AG09319 (cell line): Measurements from ENCODE around the gene PCDHGB7.
"Not testable (repeated sequence)": the region's sequence is repeated elsewhere in the genome, so short reads cannot be mapped to it uniquely, and the experiment has no call there.

Source experiments
- DNase-seq: peaks from one replicate; pipeline ENCODE4 v3.0.0-alpha.2; 2010; ENCODE audit warnings: low read depth; ENCODE audit errors: extremely low read depth
- TF ChIP-seq, protein P1 (sequence below): IDR thresholded peaks from 2 replicates; pipeline ENCODE4 v1.5.1; 2011; ENCODE audit warnings: low read depth, mild to moderate bottlenecking, inconsistent platforms, low read length, moderate library complexity

PCDHGB7 gene

DNA sequence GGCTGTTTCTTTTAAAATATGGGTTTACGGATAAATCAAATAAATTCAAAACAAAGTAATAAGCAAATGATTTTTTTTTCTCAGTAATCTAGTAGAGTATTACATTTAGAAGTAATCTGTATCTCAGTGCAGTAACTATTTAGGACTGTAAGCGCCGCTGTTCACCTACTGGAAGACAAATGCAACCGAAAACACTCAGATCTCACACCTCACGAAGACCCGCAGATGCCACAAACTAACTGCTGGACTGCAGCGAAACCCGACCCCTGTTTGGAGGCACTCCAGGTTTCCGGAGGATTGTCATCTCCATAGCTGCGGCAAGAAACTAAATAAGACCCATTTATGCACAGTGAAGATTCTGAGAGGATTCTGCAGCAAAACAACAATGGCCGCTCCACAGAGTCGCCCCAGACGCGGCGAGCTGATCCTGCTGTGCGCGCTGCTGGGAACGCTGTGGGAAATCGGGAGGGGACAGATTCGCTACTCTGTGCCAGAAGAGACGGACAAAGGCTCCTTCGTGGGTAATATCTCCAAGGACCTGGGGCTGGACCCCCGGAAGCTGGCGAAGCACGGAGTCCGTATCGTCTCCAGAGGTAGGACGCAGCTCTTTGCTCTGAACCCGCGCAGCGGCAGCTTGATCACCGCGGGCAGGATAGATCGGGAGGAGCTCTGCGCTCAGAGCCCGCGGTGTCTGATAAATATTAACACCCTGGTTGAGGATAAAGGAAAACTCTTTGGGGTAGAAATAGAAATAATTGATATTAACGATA lies 24.9 kb upstream of the PCDHGB7 start, which contains the start of gene PCDHGA8:
Gene PCDHGA8, plus strand, starts transcription at position 205 of the 770 bp plus-strand sequence. Its CDS starts 181 bp downstream, at position 386.
- TF ChIP-seq, protein P1, sequence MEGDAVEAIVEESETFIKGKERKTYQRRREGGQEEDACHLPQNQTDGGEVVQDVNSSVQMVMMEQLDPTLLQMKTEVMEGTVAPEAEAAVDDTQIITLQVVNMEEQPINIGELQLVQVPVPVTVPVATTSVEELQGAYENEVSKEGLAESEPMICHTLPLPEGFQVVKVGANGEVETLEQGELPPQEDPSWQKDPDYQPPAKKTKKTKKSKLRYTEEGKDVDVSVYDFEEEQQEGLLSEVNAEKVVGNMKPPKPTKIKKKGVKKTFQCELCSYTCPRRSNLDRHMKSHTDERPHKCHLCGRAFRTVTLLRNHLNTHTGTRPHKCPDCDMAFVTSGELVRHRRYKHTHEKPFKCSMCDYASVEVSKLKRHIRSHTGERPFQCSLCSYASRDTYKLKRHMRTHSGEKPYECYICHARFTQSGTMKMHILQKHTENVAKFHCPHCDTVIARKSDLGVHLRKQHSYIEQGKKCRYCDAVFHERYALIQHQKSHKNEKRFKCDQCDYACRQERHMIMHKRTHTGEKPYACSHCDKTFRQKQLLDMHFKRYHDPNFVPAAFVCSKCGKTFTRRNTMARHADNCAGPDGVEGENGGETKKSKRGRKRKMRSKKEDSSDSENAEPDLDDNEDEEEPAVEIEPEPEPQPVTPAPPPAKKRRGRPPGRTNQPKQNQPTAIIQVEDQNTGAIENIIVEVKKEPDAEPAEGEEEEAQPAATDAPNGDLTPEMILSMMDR = peak; percentile 3
- DNase-seq = no peak

DNA sequence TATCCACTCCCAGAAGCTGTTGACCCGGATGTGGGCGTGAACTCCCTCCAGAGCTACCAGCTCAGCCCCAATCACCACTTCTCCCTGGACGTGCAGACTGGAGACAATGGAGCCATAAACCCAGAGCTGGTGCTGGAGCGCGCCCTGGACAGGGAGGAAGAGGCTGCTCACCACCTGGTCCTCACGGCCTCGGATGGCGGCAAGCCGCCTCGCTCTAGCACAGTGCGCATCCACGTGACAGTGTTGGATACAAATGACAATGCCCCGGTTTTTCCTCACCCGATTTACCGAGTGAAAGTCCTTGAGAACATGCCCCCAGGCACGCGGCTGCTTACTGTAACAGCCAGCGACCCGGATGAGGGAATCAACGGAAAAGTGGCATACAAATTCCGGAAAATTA lies 24.2 kb upstream of the PCDHGB7 start:
- no peak for DNase-seq
- TF ChIP-seq, protein P1 = no peak

DNA sequence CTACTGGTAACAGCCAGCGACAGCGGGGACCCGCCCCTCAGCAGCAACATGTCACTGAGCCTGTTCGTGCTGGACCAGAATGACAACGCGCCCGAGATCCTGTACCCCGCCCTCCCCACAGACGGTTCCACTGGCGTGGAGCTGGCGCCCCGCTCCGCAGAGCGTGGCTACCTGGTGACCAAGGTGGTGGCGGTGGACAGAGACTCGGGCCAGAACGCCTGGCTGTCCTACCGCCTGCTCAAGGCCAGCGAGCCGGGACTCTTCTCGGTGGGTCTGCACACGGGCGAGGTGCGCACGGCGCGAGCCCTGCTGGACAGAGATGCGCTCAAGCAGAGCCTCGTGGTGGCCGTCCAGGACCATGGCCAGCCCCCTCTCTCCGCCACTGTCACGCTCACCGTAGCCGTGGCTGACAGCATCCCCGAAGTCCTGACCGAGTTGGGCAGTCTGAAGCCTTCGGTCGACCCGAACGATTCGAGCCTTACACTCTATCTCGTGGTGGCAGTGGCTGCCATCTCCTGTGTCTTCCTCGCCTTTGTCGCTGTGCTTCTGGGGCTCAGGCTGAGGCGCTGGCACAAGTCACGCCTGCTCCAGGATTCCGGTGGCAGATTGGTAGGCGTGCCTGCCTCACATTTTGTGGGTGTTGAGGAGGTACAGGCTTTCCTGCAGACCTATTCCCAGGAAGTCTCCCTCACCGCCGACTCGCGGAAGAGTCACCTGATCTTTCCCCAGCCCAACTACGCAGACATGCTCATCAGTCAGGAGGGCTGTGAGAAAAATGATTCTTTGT lies 22.9 kb upstream of the PCDHGB7 start:
- not testable (repeated sequence) for DNase-seq

DNA sequence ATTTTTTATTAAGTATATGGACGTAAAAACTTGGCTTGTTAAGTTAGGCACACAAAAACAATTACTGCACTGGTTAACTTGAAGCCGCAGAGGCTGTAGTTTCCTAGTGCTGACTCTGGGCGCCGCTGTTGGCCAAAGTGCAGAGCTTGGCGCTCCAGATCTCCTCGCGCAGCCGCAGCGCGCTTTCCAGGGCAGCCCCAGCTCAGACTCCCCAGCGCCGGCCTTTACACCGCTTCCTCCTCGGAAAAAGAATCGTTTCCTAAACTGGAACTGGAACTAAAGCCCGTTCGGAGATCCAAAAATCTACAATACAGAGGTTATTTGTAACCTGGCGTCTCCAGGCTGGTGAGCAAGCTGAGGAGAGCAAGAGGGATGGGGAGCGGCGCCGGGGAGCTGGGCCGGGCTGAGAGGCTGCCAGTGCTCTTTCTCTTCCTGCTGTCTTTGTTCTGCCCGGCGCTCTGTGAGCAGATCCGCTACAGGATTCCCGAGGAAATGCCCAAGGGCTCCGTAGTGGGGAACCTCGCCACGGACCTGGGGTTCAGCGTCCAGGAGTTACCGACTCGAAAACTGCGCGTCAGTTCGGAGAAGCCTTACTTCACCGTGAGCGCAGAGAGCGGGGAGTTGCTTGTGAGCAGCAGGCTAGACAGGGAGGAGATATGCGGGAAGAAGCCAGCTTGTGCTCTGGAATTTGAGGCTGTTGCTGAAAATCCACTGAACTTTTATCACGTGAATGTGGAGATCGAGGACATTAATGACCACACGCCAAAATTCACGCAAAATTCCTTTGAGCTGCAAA lies 19.5 kb upstream of the PCDHGB7 start, which contains the start of gene PCDHGB5:
Gene PCDHGB5, plus strand, starts transcription at position 192 of the 796 bp plus-strand sequence. Its CDS starts 181 bp downstream, at position 373.
- DNase-seq = not testable (repeated sequence)
- TF ChIP-seq, protein P1 = peak; percentile 51

DNA sequence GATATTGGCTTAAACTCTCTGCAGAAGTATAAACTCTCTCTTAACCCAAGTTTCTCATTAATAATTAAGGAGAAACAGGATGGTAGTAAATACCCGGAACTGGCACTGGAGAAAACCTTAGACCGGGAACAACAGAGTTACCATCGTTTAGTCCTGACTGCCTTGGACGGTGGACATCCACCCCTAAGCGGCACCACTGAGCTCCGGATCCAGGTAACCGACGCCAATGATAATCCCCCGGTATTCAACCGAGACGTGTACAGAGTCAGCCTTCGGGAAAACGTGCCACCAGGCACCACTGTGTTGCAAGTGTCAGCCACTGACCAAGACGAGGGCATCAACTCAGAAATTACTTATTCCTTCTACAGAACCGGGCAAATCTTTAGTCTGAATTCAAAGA lies 18.9 kb upstream of the PCDHGB7 start:
- DNase-seq = no peak
- TF ChIP-seq, protein P1 = no peak

DNA sequence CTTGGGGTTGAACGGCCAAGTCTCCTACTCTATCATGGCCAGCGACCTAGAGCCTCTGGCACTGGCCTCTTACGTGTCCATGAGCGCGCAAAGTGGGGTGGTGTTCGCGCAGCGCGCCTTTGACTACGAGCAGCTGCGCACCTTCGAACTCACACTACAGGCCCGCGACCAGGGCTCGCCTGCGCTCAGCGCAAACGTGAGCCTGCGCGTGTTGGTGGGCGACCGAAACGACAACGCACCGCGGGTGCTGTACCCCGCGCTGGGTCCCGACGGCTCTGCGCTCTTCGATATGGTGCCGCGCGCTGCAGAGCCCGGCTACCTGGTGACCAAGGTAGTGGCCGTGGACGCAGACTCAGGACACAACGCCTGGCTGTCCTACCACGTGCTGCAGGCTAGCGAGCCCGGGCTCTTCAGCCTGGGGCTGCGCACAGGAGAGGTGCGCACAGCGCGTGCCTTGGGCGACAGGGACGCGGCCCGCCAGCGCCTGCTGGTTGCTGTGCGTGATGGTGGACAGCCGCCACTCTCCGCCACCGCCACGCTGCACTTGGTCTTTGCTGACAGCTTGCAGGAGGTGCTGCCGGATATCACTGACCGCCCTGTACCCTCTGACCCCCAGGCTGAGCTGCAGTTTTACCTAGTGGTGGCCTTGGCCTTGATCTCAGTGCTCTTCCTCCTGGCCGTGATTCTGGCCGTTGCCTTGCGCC lies 17.8 kb upstream of the PCDHGB7 start:
- TF ChIP-seq, protein P1 = no peak
- DNase-seq = no peak
